Measurements from ENCODE around the gene CTNNBL1. TPM values are rescaled to one million over a fixed set of nuclear protein-coding genes. Genes with fewer than 3 reads are reported as not detected.

Gene CTNNBL1
- total and polyA plus RNA-seq, 2 of the 4 experiments (the other 2 are of a cell fraction): 29.9 to 34.1 TPM

DNA sequence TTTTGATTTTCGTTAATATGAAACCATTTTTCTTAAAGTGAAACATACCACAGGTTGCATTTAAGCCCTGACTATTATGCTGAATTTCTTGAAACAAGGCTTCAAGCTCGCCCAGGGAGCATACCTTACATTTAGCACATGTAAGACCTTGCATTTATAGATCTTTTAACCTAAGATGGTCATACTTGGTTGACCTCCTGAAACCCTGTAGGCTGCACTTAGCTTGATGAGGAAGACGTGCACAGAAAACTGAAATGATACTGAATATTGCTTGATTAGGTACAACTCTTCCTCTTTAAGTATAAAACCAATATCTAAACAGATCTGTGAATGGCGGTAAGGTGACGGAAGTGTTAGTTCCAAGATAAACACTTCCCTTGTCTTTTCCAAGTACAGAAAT, 82.2 kb downstream of the CTNNBL1 start:
- Histone ChIP-seq H2AK5ac (ENCODE audit: low read depth, low read length) (no peak overlapping the region), H2BK5ac (ENCODE audit: low read depth, low read length, poor library complexity, severe bottlenecking) (no peak overlapping the region), H2BK120ac (ENCODE audit: low read depth, low read length) (no peak overlapping the region), H3K9me1 (ENCODE audit: insufficient read depth, low read length) (no peaks in the 10 kb centered on the region), H3K14ac (replicated peaks; ENCODE audit: low read depth, low read length) (no peak overlapping the region), H3K4ac (ENCODE audit: low read depth, low read length) (no peak overlapping the region), H3K27ac (ENCODE audit: insufficient read depth, low read length) (no peak overlapping the region), H2BK20ac (ENCODE audit: low read depth, low read length) (no peak overlapping the region), H3K18ac (ENCODE audit: low read depth, low read length) (no peak overlapping the region), H4K8ac (ENCODE audit: low read depth in 2 of 2, low read length in 2 of 2) (no peak overlapping the region), H3K56ac (ENCODE audit: extremely low read depth, insufficient read depth, low read length) (no peak overlapping the region), H4K20me1 (ENCODE audit: insufficient read depth, low read length) (no peaks in the 10 kb centered on the region), H2AFZ (replicated peaks; ENCODE audit: low read length, poor library complexity) (no peak overlapping the region), H3K79me1 (ENCODE audit: low read depth in 1 of 2, low read length in 2 of 2) (no peaks in the 10 kb centered on the region), H4K91ac (ENCODE audit: insufficient read depth, low read depth, low read length) (no peak overlapping the region), H3K4me3 (ENCODE audit: insufficient read depth, low read depth, low read length) (no peak overlapping the region), H2AK9ac (replicated peaks; ENCODE audit: low read depth, low read length, poor library complexity) (no peak overlapping the region), H2BK15ac (ENCODE audit: low read depth, low read length) (no peak overlapping the region), H3K4me1 (ENCODE audit: control insufficient read depth, insufficient read depth, low read length) (no peaks in the 10 kb centered on the region), H3K9me3 (ENCODE audit: control insufficient read depth, insufficient read depth, low read length) (no peaks in the 10 kb centered on the region), H3K4me2 (ENCODE audit: low read depth, low read length) (no peak overlapping the region), H3K9ac (ENCODE audit: low read depth, low read length) (no peak overlapping the region), H3K23ac (ENCODE audit: low read depth, low read length) (no peak overlapping the region), H4K5ac (ENCODE audit: low read depth, low read length) (no peak overlapping the region), H3K27me3 (ENCODE audit: control insufficient read depth, insufficient read depth, low read length) (no peaks in the 10 kb centered on the region), H3K36me3 (ENCODE audit: control insufficient read depth, insufficient read depth, low read length) (peaks cover 6% of the 10 kb centered on the region)
- DNase-seq (no peak), ATAC-seq (ENCODE audit: low read depth) (no peak)
- in situ Hi-C loops (cut with MboI; ENCODE audit: low sequenced_read_pairs) (no loop called here), intact Hi-C loops (cut with micrococcal nuclease) (no loop called here), dilution Hi-C loops (cut with HindIII; ENCODE audit: low sequenced_read_pairs, unreplicated experiment) (no loop called here)
- ChIA-PET POLR2A (ENCODE audit: unreplicated experiment) (no interaction called here), CTCF (no interaction called here)
- no TSS peak for BruUV-seq (replicated peaks)
- TF ChIP-seq MXI1 (IDR thresholded peaks at IDR 0.05; ENCODE audit: borderline replicate concordance, low read depth, low read length) (no peak), RCOR1 (IDR thresholded peaks at IDR 0.05; ENCODE audit: insufficient replicate concordance, low read length) (no peak), BHLHE40 (IDR thresholded peaks at IDR 0.05; ENCODE audit: low read depth, low read length) (no peak), MAFK (IDR thresholded peaks at IDR 0.05; ENCODE audit: low read depth, low read length) (no peak), NFE2L2 (IDR thresholded peaks at IDR 0.05; ENCODE audit: low read depth, low read length) (no peak), RAD21 (IDR thresholded peaks at IDR 0.05; ENCODE audit: low read length) (no peak), MAZ (IDR thresholded peaks at IDR 0.05; ENCODE audit: borderline replicate concordance, low read depth, low read length) (no peak)
- WGBS, 2 experiments (ENCODE audit: extremely low coverage in 2 of 2, insufficient read length in 1 of 2): no CpG with 5 or more reads among the region's 5 CpGs
